HEK293 (cell line): ENCODE results near the gene PIK3R2.
A peak's percentile ranks its signal among the peaks of the same experiment; 100 is the strongest.
"Not testable (repeated sequence)": the region's sequence is repeated elsewhere in the genome, so short reads cannot be mapped to it uniquely, and the experiment has no call there.

ENCODE experiments used
- CTCF ChIA-PET: fragments of 350-600 bp; formaldehyde crosslinking; extraction: SDS; loops from one replicate; lab custom pipeline; 2021; ENCODE audit warnings: antibody characterized with exemption; lab: Yijun Ruan, JAX
- POLR2A ChIA-PET: fragments of 300-600 bp; formaldehyde crosslinking; extraction: SDS; loops from one replicate; lab custom pipeline; 2020; ENCODE audit warnings: antibody characterized with exemption, inconsistent platforms; lab: Yijun Ruan, JAX
- H3K27ac ChIP-seq: fragments of 200-500 bp; sonication (Bioruptor generic); 2 replicates; pipeline ENCODE4 v1.5.1; 2014; ENCODE audit warnings: low read depth, low read length, control low read depth, inconsistent platforms; ENCODE audit errors: extremely low read depth
- H3K36me3 ChIP-seq, 2 experiments: fragments of 200-500 bp in 1 of 2; sonication (Bioruptor generic) in 1 of 2; 1 replicate in 1 of 2; 2 replicates in 1 of 2; pipeline ENCODE4 v1.5.1; 2014 to 2017; ENCODE audit warnings: inconsistent platforms in 2 of 2, low read length in 2 of 2; ENCODE audit not compliant: control insufficient read depth in 2 of 2, insufficient read depth in 1 of 2
- H3K4me1 ChIP-seq: fragments of 200-500 bp; sonication (Bioruptor generic); 2 replicates; pipeline ENCODE4 v1.5.1; 2014; ENCODE audit warnings: mild to moderate bottlenecking, low read length, inconsistent platforms; ENCODE audit not compliant: control insufficient read depth, insufficient read depth
- H3K4me3 ChIP-seq: 2 replicates; pipeline ENCODE4 v1.5.1; 2011; ENCODE audit warnings: low read depth, mild to moderate bottlenecking, control low read depth, low read length, moderate library complexity
- H3K9me3 ChIP-seq: fragments of 200-500 bp; sonication (Bioruptor generic); 2 replicates; pipeline ENCODE4 v1.5.1; 2014; ENCODE audit warnings: low read depth, low read length, inconsistent platforms; ENCODE audit not compliant: control insufficient read depth, insufficient read depth
- EGR2 ChIP-seq: fragments of 450-650 bp; formaldehyde crosslinking; IDR thresholded peaks from 2 replicates; pipeline ENCODE4 v1.5.1; 2016; ENCODE audit warnings: low read depth, missing biosample characterization, missing genetic modification characterization
- PRDM2 ChIP-seq: fragments of 450-650 bp; formaldehyde crosslinking; IDR thresholded peaks from 2 replicates; pipeline ENCODE4 v1.5.1; 2016; ENCODE audit warnings: missing biosample characterization, missing genetic modification characterization, borderline replicate concordance
- REST ChIP-seq: fragments of 450-650 bp; formaldehyde crosslinking; IDR thresholded peaks from 2 replicates; pipeline ENCODE4 v1.5.1; 2016; ENCODE audit warnings: missing biosample characterization, missing genetic modification characterization
- TRIM28 ChIP-seq: IDR thresholded peaks from 2 replicates; pipeline ENCODE4 v1.6.1; 2011; ENCODE audit warnings: low read length, control low read depth, borderline replicate concordance
- WT1 ChIP-seq: fragments of 450-650 bp; formaldehyde crosslinking; IDR thresholded peaks from 2 replicates; pipeline ENCODE4 v1.5.1; 2016; ENCODE audit warnings: missing biosample characterization, missing genetic modification characterization
- ZBTB20 ChIP-seq: fragments of 450-650 bp; formaldehyde crosslinking; IDR thresholded peaks from 2 replicates; pipeline ENCODE4 v1.5.1; 2016; ENCODE audit warnings: missing biosample characterization, missing genetic modification characterization
- ZFHX2 ChIP-seq: fragments of 450-650 bp; formaldehyde crosslinking; conservative IDR thresholded peaks from 2 replicates; pipeline ENCODE4 v1.5.1; 2016; ENCODE audit warnings: missing biosample characterization, missing genetic modification characterization
- ZNF157 ChIP-seq: fragments of 450-650 bp; formaldehyde crosslinking; IDR thresholded peaks from 2 replicates; pipeline ENCODE4 v1.5.1; 2016; ENCODE audit warnings: missing biosample characterization, missing genetic modification characterization
- ZNF16 ChIP-seq: fragments of 450-650 bp; formaldehyde crosslinking; IDR thresholded peaks from 2 replicates; pipeline ENCODE4 v1.5.1; 2016; ENCODE audit warnings: low read depth, missing biosample characterization, missing genetic modification characterization
- ZNF248 ChIP-seq: fragments of 450-650 bp; formaldehyde crosslinking; IDR thresholded peaks from 2 replicates; pipeline ENCODE4 v1.5.1; 2017; ENCODE audit warnings: missing biosample characterization, missing genetic modification characterization
- ZNF580 ChIP-seq: fragments of 450-650 bp; formaldehyde crosslinking; IDR thresholded peaks from 2 replicates; pipeline ENCODE4 v1.5.1; 2016; ENCODE audit warnings: missing biosample characterization, missing genetic modification characterization
- ZNF600 ChIP-seq: fragments of 450-650 bp; formaldehyde crosslinking; IDR thresholded peaks from 2 replicates; pipeline ENCODE4 v1.5.1; 2016; ENCODE audit warnings: missing biosample characterization, missing genetic modification characterization
- ZNF610 ChIP-seq: fragments of 450-650 bp; formaldehyde crosslinking; IDR thresholded peaks from 2 replicates; pipeline ENCODE4 v1.5.1; 2016; ENCODE audit warnings: missing biosample characterization, missing genetic modification characterization, borderline replicate concordance
- ZSCAN30 ChIP-seq: fragments of 450-650 bp; IDR thresholded peaks from 2 replicates; pipeline ENCODE4 v1.5.1; 2018; ENCODE audit warnings: missing biosample characterization, mild to moderate bottlenecking, missing genetic modification characterization, moderate library complexity
- TF ChIP-seq, protein P1 (sequence below): fragments of 450-650 bp; formaldehyde crosslinking; IDR thresholded peaks from 2 replicates; pipeline ENCODE4 v1.5.1; 2016; ENCODE audit warnings: missing biosample characterization, missing genetic modification characterization

PIK3R2 gene

DNA sequence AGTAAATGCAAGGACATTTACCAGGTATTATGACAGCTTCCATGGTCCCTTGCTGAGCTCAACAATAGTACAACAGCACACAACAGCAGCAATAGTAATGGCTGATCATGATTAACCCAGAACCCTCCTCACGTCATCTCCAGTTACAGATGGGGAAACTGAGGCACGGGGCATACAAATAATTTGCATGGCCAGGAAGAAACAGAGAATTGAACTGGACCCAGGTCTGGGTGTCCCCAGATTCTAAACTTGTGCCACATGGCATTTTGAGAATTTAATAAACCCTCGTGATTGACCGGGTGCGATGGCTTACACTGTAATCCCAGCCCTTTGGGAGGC, 48.2 kb upstream of the PIK3R2 start:
- ChIA-PET CTCF (interaction anchor here (0.6 to 1.4 kb wide), 2 partner anchors 8 to 220 kb away, joined by 3 to 4 read pairs; no protein-coding TSS in a partner anchor), POLR2A (interaction anchor here (1.3 kb wide), 1 partner anchor 176 kb away, joined by 5 read pairs; the partner anchor contains the start of gene JUND)
- Histone ChIP-seq H3K9me3 (no peaks in the 10 kb centered on the region), H3K4me1 (no peaks in the 10 kb centered on the region), H3K27ac (no peak overlapping the region), H3K36me3 (no peaks in the 10 kb centered on the region), H3K4me3 (peak overlapping the region; percentile 40)
- TF ChIP-seq EGR2 (tag by site-specific recombination) (0 out of 2 replicates have a peak, but pooled peaks have one; percentile 4), REST (no peak), ZFHX2 (0 out of 2 replicates have a peak, but pooled peaks have one; percentile 15)

GRCh38 chr19:18105259-18105658, 47.7 kb upstream of the PIK3R2 start:
- TF ChIP-seq, protein P1, sequence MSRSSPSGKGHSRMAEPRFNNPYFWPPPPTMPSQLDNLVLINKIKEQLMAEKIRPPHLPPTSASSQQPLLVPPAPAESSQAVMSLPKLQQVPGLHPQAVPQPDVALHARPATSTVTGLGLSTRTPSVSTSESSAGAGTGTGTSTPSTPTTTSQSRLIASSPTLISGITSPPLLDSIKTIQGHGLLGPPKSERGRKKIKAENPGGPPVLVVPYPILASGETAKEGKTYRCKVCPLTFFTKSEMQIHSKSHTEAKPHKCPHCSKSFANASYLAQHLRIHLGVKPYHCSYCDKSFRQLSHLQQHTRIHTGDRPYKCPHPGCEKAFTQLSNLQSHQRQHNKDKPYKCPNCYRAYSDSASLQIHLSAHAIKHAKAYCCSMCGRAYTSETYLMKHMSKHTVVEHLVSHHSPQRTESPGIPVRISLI, result 0 out of 2 replicates have a peak, but pooled peaks have one; percentile 29
- H3K4me1 ChIP-seq, H3K9me3 ChIP-seq, H3K4me3 ChIP-seq, H3K36me3 ChIP-seq, H3K27ac ChIP-seq: not testable (repeated sequence)
- POLR2A ChIA-PET, result interaction anchor here (1.3 kb wide), 1 partner anchor 176 kb away, joined by 5 read pairs; the partner anchor contains the start of gene JUND
- CTCF ChIA-PET, result interaction anchor here (0.6 to 1.0 kb wide), 2 partner anchors 56 to 96 kb away, joined by 3 read pairs; no protein-coding TSS in a partner anchor

GRCh38 chr19:18107235-18107634, 45.7 kb upstream of the PIK3R2 start:
- Histone ChIP-seq H3K4me1 (peaks cover 3% of the 10 kb centered on the region; the same call in 1 of the 2 replicates), H3K9me3 (no peaks in the 10 kb centered on the region), H3K4me3 (no peak overlapping the region), H3K36me3 (peaks cover 0 to 3% of the 10 kb centered on the region in 2 experiments; a peak in 1 of 3 replicates), H3K27ac (no peak overlapping the region)
- ChIA-PET POLR2A (interaction anchor here (1.2 kb wide), 1 partner anchor 86 kb away, joined by 3 read pairs; the partner anchor contains the start of gene MPV17L2), CTCF (no interaction called here)
- TF ChIP-seq ZNF16 (tag by site-specific recombination) (no peak), ZNF157 (tag by site-specific recombination) (no peak), ZNF248 (tag by site-specific recombination) (no peak), ZNF600 (tag by site-specific recombination) (no peak), WT1 (tag by site-specific recombination) (peak; percentile 20; the same call in 1 of the 2 replicates), ZBTB20 (no peak)

DNA sequence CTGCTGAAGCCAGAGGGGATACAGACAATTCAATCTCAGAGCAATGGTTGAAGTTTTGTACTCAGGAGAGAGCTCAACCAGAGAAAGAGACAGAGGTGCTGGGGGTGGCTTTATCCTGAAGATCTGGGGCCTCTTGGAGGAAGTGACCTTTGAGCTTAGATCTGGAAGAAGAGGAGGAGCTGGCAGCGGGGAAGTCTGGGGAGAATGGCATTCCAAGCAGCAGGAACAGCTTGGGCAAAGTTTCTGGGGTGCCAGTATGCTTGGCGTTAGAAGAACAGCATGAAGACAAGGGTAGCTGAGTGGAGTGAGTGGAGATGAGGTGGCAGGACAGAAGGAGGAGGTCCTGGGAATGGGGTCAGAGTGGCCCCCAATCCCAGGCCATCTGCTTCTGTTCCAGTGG, 44.1 kb upstream of the PIK3R2 start:
- Histone ChIP-seq H3K27ac (no peak overlapping the region), H3K4me3 (no peak overlapping the region), H3K9me3 (no peaks in the 10 kb centered on the region), H3K36me3 (peaks cover 0 to 3% of the 10 kb centered on the region in 2 experiments; a peak in 1 of 3 replicates), H3K4me1 (peaks cover 3% of the 10 kb centered on the region; the same call in 1 of the 2 replicates)
- ChIA-PET CTCF (interaction anchor here (0.7 to 5.1 kb wide), 5 partner anchors 45 to 145 kb away, joined by 3 to 52 read pairs (median 3); no protein-coding TSS in a partner anchor), POLR2A (interaction anchor here (0.5 to 1.3 kb wide), 3 partner anchors 16 to 173 kb away, joined by 3 to 6 read pairs (median 5); partner anchors contain the start of gene JUND)
- TF ChIP-seq ZSCAN30 (no peak), TRIM28 (no peak), ZNF580 (tag by site-specific recombination) (no peak), PRDM2 (tag by site-specific recombination) (no peak), ZNF610 (tag by site-specific recombination) (no peak)
